HG02759 (cell line): ENCODE measurements around the gene UBN2.

ENCODE experiments used
- ATAC-seq: cut with Tn5 transposase; IDR thresholded peaks from one replicate; pipeline ENCODE4 v1.9.1; 2021; ENCODE audit warnings: mild to moderate bottlenecking, moderate library complexity; ENCODE audit not compliant: unreplicated experiment

The UBN2 gene

GRCh38 chr7:139231513-139232376 lies 708 bp downstream of the UBN2 start:
- peak; percentile 37 for ATAC-seq

GRCh38 chr7:139232377-139232717 lies 1.3 kb downstream of the UBN2 start:
- no peak for ATAC-seq

DNA sequence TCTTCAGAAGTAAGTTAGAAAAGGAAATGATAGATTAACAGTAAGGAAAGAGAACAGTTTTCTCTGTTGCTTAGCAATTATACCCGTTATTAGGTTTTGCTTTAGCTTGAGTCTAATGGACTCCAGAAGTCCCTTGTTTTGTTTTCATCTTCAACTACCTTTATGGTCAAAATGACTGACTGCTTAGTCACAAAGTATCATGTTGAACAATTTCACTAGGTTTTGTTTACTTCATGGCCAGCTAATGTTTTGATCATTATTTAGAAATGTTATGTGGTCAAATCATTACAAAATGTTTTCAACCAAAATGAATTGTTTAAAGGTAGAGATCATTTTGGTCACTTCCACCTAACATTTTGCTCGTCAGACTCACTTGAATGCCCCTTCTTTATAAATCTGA lies 1.9 kb downstream of the UBN2 start:
- no peak for ATAC-seq

- ATAC-seq: no peak
Measured at GRCh38 chr7:139241258-139241657, 10.2 kb downstream of the UBN2 start.

- ATAC-seq: no peak
Measured at GRCh38 chr7:139242741-139243281, 11.8 kb downstream of the UBN2 start.

- ATAC-seq: no peak
Measured at GRCh38 chr7:139245401-139245800, 14.4 kb downstream of the UBN2 start.

DNA sequence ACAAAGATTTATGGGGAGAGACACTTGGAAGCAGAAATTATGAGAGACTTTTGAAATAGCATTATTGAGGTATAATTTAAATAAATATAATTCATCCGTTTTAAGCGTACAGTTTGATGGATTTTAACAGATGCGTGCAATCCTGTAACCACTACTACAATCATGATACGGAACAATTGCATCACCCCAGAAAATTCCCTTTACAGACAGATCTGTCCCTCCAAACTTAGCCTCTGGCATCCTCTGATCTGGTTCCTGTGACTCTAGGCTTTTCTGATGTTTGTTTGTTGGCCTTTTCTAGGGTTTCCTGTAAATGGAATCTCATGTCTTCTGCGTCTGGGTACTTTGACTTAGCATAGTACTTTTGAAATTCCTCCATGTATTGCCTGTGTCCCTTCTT lies 15.5 kb downstream of the UBN2 start:
- ATAC-seq: no peak

- no peak for ATAC-seq
Measured at GRCh38 chr7:139246905-139247304, 15.9 kb downstream of the UBN2 start.

- no peak for ATAC-seq
Measured at GRCh38 chr7:139249179-139249810, 18.3 kb downstream of the UBN2 start.

GRCh38 chr7:139252451-139252850 lies 21.4 kb downstream of the UBN2 start:
- no peak for ATAC-seq

- no peak for ATAC-seq
Measured at GRCh38 chr7:139254281-139254680, 23.2 kb downstream of the UBN2 start.

GRCh38 chr7:139254728-139255127 lies 23.7 kb downstream of the UBN2 start:
- ATAC-seq: no peak

DNA sequence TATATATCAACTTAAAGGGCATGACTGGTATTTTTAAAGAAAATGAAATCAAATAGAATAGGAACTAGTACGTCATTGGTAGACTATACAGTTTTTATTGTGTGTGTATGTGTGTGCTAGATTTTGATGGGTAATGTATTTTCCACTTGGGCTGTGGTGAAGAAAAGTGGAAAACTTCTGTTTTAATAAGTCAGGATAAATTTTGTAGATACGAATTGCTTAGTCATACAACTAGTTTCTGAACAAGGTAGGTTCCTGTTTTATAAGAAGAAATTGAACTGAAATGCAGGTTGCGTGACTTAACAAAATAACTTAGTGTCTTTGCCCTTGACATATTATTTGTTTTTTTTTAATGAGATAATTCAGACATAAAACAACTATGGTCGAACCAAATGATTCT lies 24.3 kb downstream of the UBN2 start:
- ATAC-seq: no peak

GRCh38 chr7:139259142-139259541 lies 28.1 kb downstream of the UBN2 start:
- ATAC-seq: no peak

GRCh38 chr7:139264220-139264619 lies 33.2 kb downstream of the UBN2 start:
- no peak for ATAC-seq

DNA sequence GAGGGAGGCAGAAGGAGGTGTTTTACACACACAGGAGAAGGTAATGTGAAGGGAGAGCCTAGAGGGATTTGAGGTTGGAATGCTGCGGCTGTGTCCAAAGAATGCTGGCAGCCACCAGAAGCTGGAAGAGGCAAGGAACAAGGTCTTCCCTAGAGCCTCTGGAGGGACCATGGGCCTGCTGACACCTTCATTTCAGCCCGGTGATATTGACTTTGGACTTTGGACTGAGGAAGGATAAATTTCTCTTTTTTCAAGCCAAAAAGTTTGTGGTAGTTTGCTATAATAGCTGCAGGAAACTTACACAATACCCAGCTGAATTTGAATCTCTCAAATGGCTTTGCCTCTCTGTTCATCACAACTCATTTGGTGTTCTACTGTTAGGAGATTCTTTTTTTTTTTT lies 34.6 kb downstream of the UBN2 start:
- no peak for ATAC-seq

GRCh38 chr7:139271718-139272628 lies 40.9 kb downstream of the UBN2 start:
- no peak for ATAC-seq

- ATAC-seq: no peak
Measured at GRCh38 chr7:139284252-139284896, 53.3 kb downstream of the UBN2 start.

GRCh38 chr7:139286144-139286543 lies 55.1 kb downstream of the UBN2 start:
- no peak for ATAC-seq

GRCh38 chr7:139292821-139293220 lies 61.8 kb downstream of the UBN2 start:
- no peak for ATAC-seq

- no peak for ATAC-seq
Measured at GRCh38 chr7:139293534-139293933, 62.5 kb downstream of the UBN2 start.
